ENCODE measurements around the gene PLPP1.

Gene PLPP1

DNA sequence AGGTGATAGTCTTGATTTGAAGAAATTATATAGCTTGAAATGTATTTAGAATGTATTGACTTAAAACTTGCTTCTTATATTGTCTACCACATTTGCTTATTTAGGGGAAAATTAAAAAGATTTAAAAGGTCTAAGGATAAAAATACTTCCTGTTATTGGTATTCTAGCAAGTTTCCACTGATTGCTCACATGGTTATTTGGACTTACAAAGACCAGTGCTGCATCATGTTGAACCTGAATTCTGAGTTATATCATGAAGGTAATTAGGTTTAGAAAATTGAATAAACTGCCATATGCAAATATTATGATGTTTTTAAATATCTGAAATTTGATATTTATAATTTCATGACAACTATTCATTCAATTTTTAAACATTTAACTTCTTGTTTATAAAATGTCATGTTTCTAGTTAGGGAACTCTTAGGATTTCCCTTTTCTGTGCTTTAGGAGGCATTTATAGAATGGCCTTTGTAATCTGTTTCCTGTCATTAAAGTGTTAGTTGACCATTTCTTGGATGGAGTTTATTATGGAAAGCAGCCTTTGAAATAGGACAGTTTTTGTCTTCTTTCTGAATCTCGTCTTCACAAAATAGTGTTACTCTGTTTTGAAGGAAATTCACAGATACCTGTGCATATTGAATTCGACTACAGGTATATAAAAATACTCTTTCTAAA, 141.1 kb downstream of the PLPP1 start:
- DNase-seq, result no peak

DNA sequence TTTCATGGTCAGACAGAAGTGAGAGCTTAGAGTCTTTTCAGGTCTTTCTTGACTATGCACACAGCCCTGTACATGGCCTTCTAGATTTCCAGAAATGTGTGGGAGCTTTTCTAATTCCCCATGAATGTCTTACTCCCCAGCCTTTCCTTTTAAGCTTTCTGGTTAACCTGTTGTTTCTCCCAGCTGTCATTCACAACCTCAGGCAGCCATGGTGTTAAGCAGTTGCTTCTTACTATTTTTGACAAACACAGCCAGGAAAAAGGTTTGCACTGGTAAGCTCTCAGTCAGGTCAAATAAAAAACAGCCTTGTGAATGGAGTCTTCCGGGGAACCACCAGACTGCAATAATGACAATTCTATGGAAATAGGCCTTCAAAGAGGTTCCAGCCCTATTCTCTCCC, 142.1 kb downstream of the PLPP1 start:
- DNase-seq, result no peak

DNA sequence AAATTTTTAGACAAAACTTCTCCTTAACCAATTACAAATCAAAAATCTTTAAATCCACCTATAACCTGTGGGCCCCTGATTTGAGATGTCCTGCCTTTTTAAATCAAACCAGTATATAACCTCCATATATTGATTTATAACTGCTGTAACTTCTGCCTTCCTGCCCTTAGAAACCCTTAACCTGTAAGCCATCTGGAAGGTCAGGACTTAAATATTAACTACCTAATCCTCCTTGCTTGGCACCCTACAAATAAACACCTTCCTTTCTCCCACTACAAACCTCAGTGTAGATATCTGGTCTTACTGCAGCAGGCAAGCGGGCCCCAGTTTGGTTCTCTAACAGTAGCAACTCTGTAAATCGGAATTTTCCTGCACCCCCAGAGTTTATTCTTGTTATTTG, 143.1 kb downstream of the PLPP1 start:
- DNase-seq, result no peak

DNA sequence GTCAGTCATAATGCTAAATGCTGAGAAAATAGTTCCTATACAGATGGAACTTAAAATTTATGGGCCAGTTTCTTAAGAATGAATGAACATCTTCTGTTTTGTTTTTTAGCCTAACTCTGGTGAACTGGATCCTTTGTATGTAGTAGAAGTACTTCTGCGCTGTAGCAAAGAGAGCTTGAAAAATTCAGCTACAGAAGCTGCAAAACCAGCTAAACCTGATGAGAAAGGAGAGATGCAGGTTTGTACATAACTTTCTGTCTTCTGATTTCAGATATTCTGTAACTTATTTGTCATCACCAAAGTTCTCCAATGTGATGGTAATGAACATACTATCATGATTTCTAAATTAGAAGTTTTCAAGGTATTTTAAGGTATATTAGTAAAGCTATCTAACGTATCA, 146.9 kb downstream of the PLPP1 start:
- DNase-seq, result no peak

DNA sequence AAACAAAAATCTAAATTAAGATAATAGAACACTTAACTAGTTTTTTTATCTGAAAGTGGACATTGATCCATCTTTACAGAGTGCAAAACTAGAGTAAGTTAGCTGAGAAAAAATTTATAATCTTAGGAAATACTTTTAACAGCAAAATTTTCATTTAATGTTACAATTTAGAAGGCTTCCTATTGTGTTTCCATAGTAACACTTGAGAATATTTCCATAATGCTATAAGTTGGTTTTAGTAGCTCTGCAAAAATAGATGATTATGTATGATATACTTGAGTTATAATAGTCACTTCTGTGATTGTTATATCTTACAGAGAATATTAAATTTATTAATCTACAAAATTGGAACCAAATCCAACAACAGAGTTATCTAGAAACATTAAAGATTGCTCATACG, 148.4 kb downstream of the PLPP1 start:
- DNase-seq, result no peak

DNA sequence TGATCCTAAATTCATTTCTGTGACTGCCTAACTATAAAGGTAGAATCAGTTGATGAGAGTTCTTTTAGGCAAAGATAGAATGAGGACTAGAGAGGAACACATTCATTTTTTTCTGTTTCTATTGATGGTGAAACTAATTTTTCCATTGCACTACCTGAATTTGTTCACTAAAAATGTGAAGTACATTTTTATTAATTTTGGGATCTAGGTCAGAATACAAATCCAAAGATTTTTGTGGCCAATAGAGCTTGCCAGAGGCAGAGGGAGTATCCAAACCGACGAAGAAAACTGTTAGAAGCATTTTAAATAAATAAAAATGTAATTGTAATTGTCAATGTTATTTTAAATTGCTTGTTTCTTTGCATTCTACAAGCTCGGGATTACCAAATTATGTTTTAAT, 148.9 kb downstream of the PLPP1 start:
- no peak for DNase-seq

DNA sequence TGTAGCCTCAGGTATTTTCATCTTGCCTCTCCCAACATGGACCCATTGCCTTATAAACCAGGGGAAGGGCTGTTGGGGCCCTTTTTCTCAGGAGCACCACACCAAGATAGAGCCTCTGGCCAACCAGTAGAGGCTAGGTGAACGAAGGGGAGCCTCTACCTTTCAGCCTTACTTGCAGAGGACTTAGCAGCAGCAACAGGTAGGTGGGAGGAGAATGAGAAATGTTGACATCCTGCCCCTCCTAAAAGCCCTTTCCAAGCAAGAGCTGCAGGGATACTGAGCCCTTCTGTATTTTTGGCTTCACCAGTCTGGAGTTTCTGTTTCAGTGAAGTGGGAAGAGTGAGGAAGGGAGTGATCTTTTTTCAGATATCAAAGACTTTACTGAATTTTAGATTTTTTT, 149.5 kb downstream of the PLPP1 start:
- no peak for DNase-seq

DNA sequence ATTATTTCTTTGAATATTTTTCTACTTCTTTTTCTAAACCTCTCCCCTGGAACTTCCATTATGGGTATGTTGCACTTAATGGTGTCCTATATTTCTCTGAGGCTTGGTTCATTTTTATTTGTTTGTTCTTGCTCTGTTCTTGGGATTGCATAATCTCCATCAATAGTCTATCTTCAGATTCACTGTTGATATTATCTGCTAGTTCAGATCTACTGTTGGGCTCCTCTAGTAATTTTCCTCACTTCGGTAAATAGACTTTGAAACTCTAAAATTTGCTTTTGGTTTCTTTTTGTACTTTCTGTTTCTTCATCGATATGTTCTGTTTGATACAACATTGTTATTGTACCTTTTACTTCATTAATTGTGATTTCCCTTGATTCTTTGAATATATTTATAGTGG, 150.7 kb downstream of the PLPP1 start:
- DNase-seq, result no peak

DNA sequence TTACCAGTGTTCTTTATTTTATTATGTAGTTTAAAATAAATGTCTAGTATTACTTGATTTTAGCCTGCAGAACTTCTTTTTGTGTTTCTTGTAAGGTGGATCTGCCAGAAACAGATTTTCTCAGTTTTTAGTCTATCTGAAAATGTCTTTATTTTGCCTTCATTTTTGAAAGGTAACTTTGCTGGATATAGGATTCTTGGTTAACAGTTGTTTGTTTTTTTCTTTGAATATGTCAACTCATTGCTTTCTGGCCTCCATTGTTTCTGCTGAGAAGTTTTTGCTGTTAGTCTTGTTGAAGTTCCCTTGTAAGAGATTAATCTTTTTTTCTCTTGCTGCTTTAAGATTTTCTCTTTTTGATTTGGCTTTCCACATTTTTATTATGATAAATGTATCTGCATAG, 151.5 kb downstream of the PLPP1 start:
- DNase-seq, result no peak

DNA sequence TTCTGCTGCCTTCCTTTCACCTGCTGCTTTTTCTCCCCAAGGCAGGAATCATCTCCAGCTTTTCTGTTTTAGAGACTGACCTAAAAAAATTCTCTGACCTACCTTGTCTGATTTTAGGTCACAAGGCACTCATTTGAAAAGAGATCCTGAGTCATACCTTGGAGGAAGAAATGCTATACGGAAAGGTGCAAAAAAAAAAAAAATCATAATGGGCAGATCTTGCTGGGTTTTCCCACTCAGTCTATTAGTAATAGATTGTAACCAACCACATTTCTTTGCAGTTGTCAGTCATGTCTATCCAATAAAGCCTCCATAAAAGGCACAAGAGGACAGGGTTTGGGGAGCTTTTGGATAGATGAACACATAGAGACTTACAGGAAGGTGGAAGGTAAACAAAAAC, 157.0 kb downstream of the PLPP1 start:
- no peak for DNase-seq
